Measurements from ENCODE around the gene EIF2B2. TPM values are rescaled to one million over a fixed set of nuclear protein-coding genes. Genes with fewer than 3 reads are reported as not detected.
A peak's percentile ranks its signal among the peaks of the same experiment; 100 is the strongest.

Gene EIF2B2
- total and polyA plus RNA-seq, 10 of the 15 experiments (the other 5 are each of a cell fraction or from before 2014, with no cell fraction given), result 17.4 to 168 (median 65.5) TPM

DNA sequence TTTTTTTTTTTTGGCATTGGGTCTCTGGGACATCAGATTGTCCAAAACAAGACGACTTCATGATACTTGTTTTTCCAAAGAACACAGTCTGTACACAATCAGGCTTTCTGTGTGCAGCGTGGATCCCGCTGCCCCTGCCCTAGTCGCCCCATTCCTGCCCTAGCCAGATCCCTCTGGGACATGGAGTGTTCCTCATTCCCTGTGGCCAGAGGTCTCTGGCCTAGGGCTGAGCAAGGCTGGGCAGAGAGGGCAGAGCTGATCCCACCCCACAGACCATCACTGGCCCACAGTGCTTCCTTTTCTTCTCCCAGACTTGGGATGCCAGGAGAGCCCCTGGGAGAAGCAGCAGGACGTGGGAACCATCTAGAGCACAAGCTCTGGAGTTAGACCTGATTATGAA lies 20.9 kb upstream of the EIF2B2 start (continued):
- TF ChIP-seq, protein P1, sequence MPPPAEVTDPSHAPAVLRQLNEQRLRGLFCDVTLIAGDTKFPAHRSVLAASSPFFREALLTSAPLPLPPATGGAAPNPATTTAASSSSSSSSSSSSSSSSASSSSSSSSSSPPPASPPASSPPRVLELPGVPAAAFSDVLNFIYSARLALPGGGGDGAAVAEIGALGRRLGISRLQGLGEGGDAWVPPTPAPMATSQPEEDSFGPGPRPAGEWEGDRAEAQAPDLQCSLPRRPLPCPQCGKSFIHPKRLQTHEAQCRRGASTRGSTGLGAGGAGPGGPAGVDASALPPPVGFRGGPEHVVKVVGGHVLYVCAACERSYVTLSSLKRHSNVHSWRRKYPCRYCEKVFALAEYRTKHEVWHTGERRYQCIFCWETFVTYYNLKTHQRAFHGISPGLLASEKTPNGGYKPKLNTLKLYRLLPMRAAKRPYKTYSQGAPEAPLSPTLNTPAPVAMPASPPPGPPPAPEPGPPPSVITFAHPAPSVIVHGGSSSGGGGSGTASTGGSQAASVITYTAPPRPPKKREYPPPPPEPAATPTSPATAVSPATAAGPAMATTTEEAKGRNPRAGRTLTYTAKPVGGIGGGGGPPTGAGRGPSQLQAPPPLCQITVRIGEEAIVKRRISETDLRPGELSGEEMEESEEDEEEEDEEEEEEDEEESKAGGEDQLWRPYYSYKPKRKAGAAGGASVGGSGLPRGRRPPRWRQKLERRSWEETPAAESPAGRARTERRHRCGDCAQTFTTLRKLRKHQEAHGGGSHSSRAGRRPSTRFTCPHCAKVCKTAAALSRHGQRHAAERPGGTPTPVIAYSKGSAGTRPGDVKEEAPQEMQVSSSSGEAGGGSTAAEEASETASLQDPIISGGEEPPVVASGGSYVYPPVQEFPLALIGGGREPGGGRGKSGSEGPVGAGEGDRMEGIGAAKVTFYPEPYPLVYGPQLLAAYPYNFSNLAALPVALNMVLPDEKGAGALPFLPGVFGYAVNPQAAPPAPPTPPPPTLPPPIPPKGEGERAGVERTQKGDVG (CRISPR knock-in tag; IDR thresholded peaks at IDR 0.05), result no peak
- TF ChIP-seq NRF1 (conservative IDR thresholded peaks at IDR 0.05; ENCODE audit: low read depth, low read length) (no peak), CHD1 (IDR thresholded peaks at IDR 0.05; ENCODE audit: low read depth, low read length) (no peak)

DNA sequence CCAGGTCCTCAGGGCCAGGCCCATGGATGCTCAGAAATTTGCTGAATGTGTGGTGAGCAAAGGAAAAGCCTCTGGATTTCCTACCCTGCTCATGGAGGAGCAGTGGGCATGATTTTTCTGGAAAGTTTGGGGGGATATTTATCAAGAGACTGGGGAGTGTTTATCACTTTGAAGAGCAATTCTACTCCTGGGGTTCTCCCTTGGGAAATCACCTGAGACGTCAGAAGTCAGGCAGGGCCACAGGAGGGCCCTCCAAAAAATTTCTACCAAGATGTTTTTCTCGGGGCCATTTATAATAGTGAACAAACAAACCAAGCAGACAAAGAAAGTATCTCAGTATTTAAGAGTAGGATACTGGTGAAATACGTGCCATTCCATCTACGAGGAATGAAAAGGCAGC lies 20.1 kb upstream of the EIF2B2 start:
- in situ Hi-C loops (cut with MboI), result no loop called here

More for the DNA sequence above, 20.1 kb upstream of the EIF2B2 start:
- no peaks in the 10 kb centered on the region for H3K27me3 ChIP-seq (replicated peaks in 1 of 2; ENCODE audit: control insufficient read depth in 2 of 2, insufficient read depth in 2 of 2, low read length in 1 of 2)
- ATAC-seq (peak; percentile 75), DNase-seq (ENCODE audit: low read depth, low spot score) (no peak), FAIRE-seq (no peak)
- H2AFZ ChIP-seq (ENCODE audit: control insufficient read depth, low read depth, low read length), result peak overlapping the region; percentile 58
- ChIA-PET CTCF (interaction anchor here (0.5 to 1.1 kb wide), 2 partner anchors 41 to 104 kb away, joined by 3 read pairs; no protein-coding TSS in a partner anchor), SMC1A (ENCODE audit: uncharacterized antibody, unreplicated experiment) (interaction anchor here (1.1 kb wide), 1 partner anchor 17 kb away, joined by 3 read pairs; no protein-coding TSS in a partner anchor), RAD21 (ENCODE audit: unreplicated experiment) (no interaction called here), POLR2A (no interaction called here)
- no peak overlapping the region for H3K4me3 ChIP-seq
- intact Hi-C loops (cut with micrococcal nuclease; ENCODE audit: unreplicated experiment), result no loop called here
- H3K27ac ChIP-seq (ENCODE audit: control insufficient read depth, insufficient read depth), result no peak overlapping the region
- no peak overlapping the region for H3K4me2 ChIP-seq (ENCODE audit: control insufficient read depth, insufficient read depth)
- WGBS (ENCODE audit: insufficient coverage, insufficient replicate concordance, low lambda C conversion rate, missing lambda C conversion rate), result 49% methylated on average over 4 of the region's 4 CpGs
- no peaks in the 10 kb centered on the region for H4K20me1 ChIP-seq (ENCODE audit: control insufficient read depth, insufficient read depth)
- no peaks in the 10 kb centered on the region for H3K79me2 ChIP-seq (ENCODE audit: control insufficient read depth, insufficient read depth, low read length)
- H3K9me3 ChIP-seq (replicated peaks; ENCODE audit: control insufficient read depth, insufficient read depth, low read length), result no peaks in the 10 kb centered on the region
- no TSS peak for BruUV-seq (replicated peaks)
- H3K36me3 ChIP-seq (ENCODE audit: control insufficient read depth in 2 of 2, insufficient read depth in 2 of 2, low read length in 1 of 2), result no peaks in the 10 kb centered on the region
- H3K9ac ChIP-seq (ENCODE audit: control insufficient read depth, insufficient read depth, low read length), result no peak overlapping the region
- TF ChIP-seq NR2F1 (conservative IDR thresholded peaks at IDR 0.05) (no peak), CREB1 (IDR thresholded peaks at IDR 0.05; ENCODE audit: low read depth) (peak; percentile 34; the same call in 1 of the 2 replicates), NR2C1 (IDR thresholded peaks at IDR 0.05) (no peak)
- peaks cover 5% of the 10 kb centered on the region; the same call in 1 of the 2 replicates for H3K4me1 ChIP-seq (ENCODE audit: control insufficient read depth, insufficient read depth, low read length)

Data from GM12878 (cell line).